ENCODE results near the gene ZNF831. TPM values are rescaled to one million over a fixed set of nuclear protein-coding genes. Genes with fewer than 3 reads are reported as not detected.

The ZNF831 gene
- total RNA-seq, 3 donors from 2014 or later (not counting 1 experiment from before 2014, with no cell fraction given): 24.8 to 42.0 (median 40.2) TPM

DNA sequence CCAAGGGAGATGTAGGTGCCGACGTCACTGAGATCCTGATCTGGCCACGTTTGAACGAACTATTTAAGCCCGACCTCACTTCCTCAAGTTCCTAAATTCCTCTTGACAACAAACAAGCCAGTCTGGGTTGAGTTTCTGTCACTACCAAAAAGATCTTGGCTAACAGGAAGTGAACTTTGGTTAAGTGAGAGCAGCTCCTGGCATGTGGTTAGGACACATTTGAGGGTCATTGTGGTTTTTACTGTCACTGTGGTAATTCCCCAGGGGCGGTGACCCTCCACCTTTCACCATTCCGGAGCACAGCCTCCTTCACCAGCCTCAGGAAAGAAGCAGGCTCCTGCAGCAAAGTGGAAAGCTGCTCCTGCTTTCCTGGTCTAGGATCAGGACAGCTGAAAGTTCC lies 43.1 kb upstream of the ZNF831 start:
- Mint-ChIP-seq H3K4me3 (peak overlapping the region; percentile 81), H3K36me3 (no peaks in the 10 kb centered on the region), H3K4me1 (peaks cover 68% of the 10 kb centered on the region in 2 donors), H3K27ac (peak overlapping the region; percentile 91), H3K9me3 (no peaks in the 10 kb centered on the region), H3K27me3 (ENCODE audit: low read depth in 2 of 2) (no peaks in the 10 kb centered on the region)
- no peaks in the 10 kb centered on the region for H3K36me3 ChIP-seq (ENCODE audit: control insufficient read depth, insufficient read depth, low read length)
- DNase-seq: peak; percentile 22 to 76
- TF ChIP-seq, protein P1, sequence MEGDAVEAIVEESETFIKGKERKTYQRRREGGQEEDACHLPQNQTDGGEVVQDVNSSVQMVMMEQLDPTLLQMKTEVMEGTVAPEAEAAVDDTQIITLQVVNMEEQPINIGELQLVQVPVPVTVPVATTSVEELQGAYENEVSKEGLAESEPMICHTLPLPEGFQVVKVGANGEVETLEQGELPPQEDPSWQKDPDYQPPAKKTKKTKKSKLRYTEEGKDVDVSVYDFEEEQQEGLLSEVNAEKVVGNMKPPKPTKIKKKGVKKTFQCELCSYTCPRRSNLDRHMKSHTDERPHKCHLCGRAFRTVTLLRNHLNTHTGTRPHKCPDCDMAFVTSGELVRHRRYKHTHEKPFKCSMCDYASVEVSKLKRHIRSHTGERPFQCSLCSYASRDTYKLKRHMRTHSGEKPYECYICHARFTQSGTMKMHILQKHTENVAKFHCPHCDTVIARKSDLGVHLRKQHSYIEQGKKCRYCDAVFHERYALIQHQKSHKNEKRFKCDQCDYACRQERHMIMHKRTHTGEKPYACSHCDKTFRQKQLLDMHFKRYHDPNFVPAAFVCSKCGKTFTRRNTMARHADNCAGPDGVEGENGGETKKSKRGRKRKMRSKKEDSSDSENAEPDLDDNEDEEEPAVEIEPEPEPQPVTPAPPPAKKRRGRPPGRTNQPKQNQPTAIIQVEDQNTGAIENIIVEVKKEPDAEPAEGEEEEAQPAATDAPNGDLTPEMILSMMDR (IDR thresholded peaks at IDR 0.05): no peak
- ATAC-seq: peak; percentile 52 to 79 (median 59)
- H3K9me3 ChIP-seq (ENCODE audit: control insufficient read depth, insufficient read depth, low read length): no peaks in the 10 kb centered on the region
- no peak overlapping the region for H3K4me3 ChIP-seq (ENCODE audit: low read length)
- peak overlapping the region; percentile 82 for H3K27ac ChIP-seq (ENCODE audit: low read length)
- H3K4me1 ChIP-seq (ENCODE audit: control insufficient read depth, insufficient read depth, low read length): peaks cover 66% of the 10 kb centered on the region
- WGBS (ENCODE audit: insufficient coverage): 4% methylated on average over 7 of the region's 7 CpGs
- intact Hi-C loops (cut with micrococcal nuclease): loop anchor here (2.0 to 5.0 kb wide), 2 partner anchors 42 to 56 kb away; partner anchors contain the start of gene ZNF831
- H3K27me3 ChIP-seq (ENCODE audit: control insufficient read depth, insufficient read depth, low read length): no peaks in the 10 kb centered on the region

DNA sequence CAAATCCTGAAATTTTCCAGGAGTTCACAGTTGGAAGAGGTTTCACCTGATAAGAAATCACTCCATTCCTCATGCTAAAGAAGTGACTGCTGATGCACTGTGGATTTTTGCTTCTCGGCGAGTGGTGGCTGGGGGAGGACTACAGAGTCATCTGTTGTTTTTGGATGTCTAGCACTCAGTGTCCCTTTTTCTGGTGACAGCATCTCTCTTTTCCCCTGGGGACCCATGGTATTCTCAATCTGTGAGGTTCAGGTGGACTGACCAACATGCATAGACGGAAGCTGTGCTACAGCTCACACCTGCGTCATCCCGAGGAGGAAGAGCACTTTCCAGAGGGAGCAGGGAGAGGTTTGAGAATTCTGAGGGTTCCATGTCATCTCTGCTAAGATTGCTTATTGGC lies 42.7 kb upstream of the ZNF831 start:
- H3K36me3 ChIP-seq (ENCODE audit: control insufficient read depth, insufficient read depth, low read length): no peaks in the 10 kb centered on the region
- no peaks in the 10 kb centered on the region for H3K27me3 Mint-ChIP-seq (ENCODE audit: low read depth in 2 of 2)
- WGBS (ENCODE audit: insufficient coverage): 71% methylated on average over 5 of the region's 5 CpGs
- H3K4me3 Mint-ChIP-seq: peak overlapping the region; percentile 81
- no peak overlapping the region for H3K4me3 ChIP-seq (ENCODE audit: low read length)
- ATAC-seq (peak in 1 of 3 donors; percentile 30), DNase-seq (peak in 1 of 2 donors; percentile 45)
- no peaks in the 10 kb centered on the region for H3K27me3 ChIP-seq (ENCODE audit: control insufficient read depth, insufficient read depth, low read length)
- H3K27ac ChIP-seq (ENCODE audit: low read length): peak overlapping the region; percentile 82
- H3K4me1 ChIP-seq (ENCODE audit: control insufficient read depth, insufficient read depth, low read length): peaks cover 66% of the 10 kb centered on the region
- no peaks in the 10 kb centered on the region for H3K9me3 ChIP-seq (ENCODE audit: control insufficient read depth, insufficient read depth, low read length)
- TF ChIP-seq, protein P1 (IDR thresholded peaks at IDR 0.05): no peak
- no peaks in the 10 kb centered on the region for H3K36me3 Mint-ChIP-seq
- peak overlapping the region; percentile 91 for H3K27ac Mint-ChIP-seq
- no peaks in the 10 kb centered on the region for H3K9me3 Mint-ChIP-seq
- peaks cover 68% of the 10 kb centered on the region in 2 donors for H3K4me1 Mint-ChIP-seq
- intact Hi-C loops (cut with micrococcal nuclease): loop anchor here (2.0 to 5.0 kb wide), 2 partner anchors 41 to 56 kb away; partner anchors contain the start of gene ZNF831

DNA sequence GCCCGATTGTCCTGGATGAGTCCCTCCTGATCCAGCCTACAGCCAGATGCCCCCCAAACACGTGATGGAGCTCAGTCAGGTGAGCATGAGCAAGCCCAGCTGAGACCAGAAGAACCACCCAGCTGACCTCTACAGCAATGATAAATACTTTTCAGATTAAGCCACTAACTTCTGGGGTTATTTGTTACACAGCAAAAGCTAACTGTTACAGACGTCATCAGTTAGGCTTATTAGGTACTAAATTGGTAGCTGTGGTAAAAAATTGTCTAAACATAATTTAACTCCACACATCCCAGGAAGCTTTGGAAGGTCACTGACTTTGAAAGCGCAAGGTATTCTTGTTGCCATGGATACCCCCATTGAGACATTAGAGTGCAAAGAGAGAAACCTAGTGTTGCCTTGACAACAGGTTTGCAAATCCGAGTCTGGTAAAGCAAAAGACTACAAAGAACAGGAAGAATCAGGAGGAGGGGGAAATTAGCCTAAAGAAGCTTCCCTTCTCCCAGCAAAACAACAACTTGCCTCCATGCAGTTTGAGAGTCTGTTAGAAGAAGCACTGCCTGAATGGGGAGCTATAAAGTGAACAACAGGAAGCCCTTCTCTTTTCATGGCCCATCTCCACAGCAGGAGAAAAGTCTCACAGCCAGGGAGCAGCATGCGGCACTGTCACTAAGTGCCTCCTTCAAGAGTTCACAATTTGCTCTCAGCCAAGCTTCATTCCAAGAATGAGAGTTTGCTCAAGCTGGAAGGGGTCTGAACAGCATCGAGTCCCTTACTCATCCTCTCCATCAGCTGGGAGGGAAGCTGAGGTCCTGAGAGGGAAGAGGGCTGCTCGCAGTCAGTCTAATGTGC lies 41.7 kb upstream of the ZNF831 start:
- Mint-ChIP-seq H3K36me3 (no peaks in the 10 kb centered on the region), H3K4me1 (peaks cover 66 to 68% of the 10 kb centered on the region in 2 donors), H3K27me3 (ENCODE audit: low read depth in 2 of 2) (no peaks in the 10 kb centered on the region), H3K9me3 (no peaks in the 10 kb centered on the region), H3K4me3 (peak overlapping the region; percentile 81), H3K27ac (peak overlapping the region; percentile 91)
- TF ChIP-seq, protein P1 (IDR thresholded peaks at IDR 0.05): no peak
- Histone ChIP-seq H3K4me3 (ENCODE audit: low read length) (no peak overlapping the region), H3K36me3 (ENCODE audit: control insufficient read depth, insufficient read depth, low read length) (no peaks in the 10 kb centered on the region), H3K27ac (ENCODE audit: low read length) (peak overlapping the region; percentile 82), H3K9me3 (ENCODE audit: control insufficient read depth, insufficient read depth, low read length) (no peaks in the 10 kb centered on the region), H3K27me3 (ENCODE audit: control insufficient read depth, insufficient read depth, low read length) (no peaks in the 10 kb centered on the region), H3K4me1 (ENCODE audit: control insufficient read depth, insufficient read depth, low read length) (peaks cover 66% of the 10 kb centered on the region)
- peak in 1 of 3 donors; percentile 6 for ATAC-seq
- 60% methylated on average over 6 of the region's 8 CpGs for WGBS (ENCODE audit: insufficient coverage)
- intact Hi-C loops (cut with micrococcal nuclease): loop anchor here (1.0 to 5.0 kb wide), 3 partner anchors 14 to 55 kb away; partner anchors contain the start of gene ZNF831
- peak in 1 of 2 donors; percentile 77 for DNase-seq

All from natural killer cell (primary cell).